Left ventricle myocardium inferior (tissue), 1 donor: ENCODE measurements around the gene LRBA. TPM values are rescaled to one million over a fixed set of nuclear protein-coding genes. Genes with fewer than 3 reads are reported as not detected.
"Not testable (repeated sequence)": the region's sequence is repeated elsewhere in the genome, so short reads cannot be mapped to it uniquely, and the experiment has no call there.

Source experiments
- DNase-seq: peaks from one replicate; pipeline ENCODE4 v3.0.0-alpha.2; 2020
- H3K27ac ChIP-seq: fragments of 200-600 bp; replicated peaks from 2 replicates; pipeline ENCODE4 v1.8.0; 2021
- H3K27me3 ChIP-seq: fragments of 200-600 bp; 2 replicates; pipeline ENCODE4 v1.8.0; 2021; ENCODE audit warnings: low read depth
- H3K36me3 ChIP-seq: fragments of 200-600 bp; 2 replicates; pipeline ENCODE4 v1.8.0; 2021
- H3K4me1 ChIP-seq: fragments of 200-600 bp; 2 replicates; pipeline ENCODE4 v1.8.0; 2021
- H3K4me3 ChIP-seq: fragments of 200-600 bp; 2 replicates; pipeline ENCODE4 v1.8.0; 2021; ENCODE audit warnings: mild to moderate bottlenecking, moderate library complexity
- H3K9me3 ChIP-seq: fragments of 200-600 bp; replicated peaks from 2 replicates; pipeline ENCODE4 v1.8.0; 2021
- intact Hi-C: fragments of 100-400 bp; cut with micrococcal nuclease; formaldehyde crosslinking; loops from one replicate; pipeline ENCODE4 v1.11.0; 2022
- total RNA-seq: library from RNA; stranded (reverse); fragmentation: NEBNext Ultra II Directional; extraction: Animal tissue kit (Norgen Biotek cat#: 25700); gene quantifications from one replicate; pipeline ENCODE4 v1.2.1, GENCODE V29; 2021
- TF ChIP-seq, protein P1 (sequence below): fragments of 200-600 bp; IDR thresholded peaks from 2 replicates; pipeline ENCODE4 v1.8.0; 2021; ENCODE audit warnings: antibody characterized with exemption, mild to moderate bottlenecking, borderline replicate concordance
- donor health status: DM: no; HTN: yes; CAD: no; lungs with severe emphysema.

LRBA gene
- total RNA-seq, 1 donor from 2014 or later, result 19.1 TPM

DNA sequence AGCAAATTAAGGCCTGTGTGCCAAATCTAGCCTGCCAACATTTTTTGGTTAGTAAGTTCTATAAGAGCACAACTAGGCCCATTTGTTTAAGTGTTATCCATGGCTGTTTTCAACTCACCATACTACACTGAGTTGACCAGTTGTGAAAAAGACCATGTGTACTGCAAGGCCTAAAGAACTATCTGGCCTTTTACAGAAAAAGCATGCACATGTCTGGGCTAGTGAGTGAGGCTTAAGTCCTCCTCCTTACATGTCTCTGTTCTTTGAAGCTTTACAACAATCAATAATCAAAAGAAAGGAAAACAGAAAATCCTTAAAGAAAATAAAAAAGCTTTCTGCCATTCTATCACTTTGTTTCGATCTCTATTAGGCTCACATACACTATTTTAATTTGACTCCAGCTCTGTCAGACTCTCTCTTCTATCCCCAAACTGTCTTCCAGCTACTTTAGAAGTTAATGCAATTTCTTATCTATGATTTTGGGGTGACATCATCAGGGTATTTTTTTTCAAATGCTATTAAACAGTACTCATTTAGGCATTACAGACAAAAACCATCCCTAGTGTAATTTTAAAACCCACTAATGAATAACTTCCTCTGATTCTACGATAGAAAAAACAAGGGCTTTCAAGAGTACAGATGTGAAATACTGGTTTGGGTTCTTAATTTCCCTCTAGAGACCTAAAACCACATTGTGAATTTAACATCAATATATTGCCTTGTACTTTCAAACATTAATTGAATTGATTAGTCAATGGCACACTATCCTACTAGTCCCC lies 271.3 kb downstream of the LRBA start:
- Histone ChIP-seq H3K27ac (no peak overlapping the region), H3K36me3 (no peaks in the 10 kb centered on the region), H3K4me3 (no peak overlapping the region), H3K9me3 (peaks cover 17% of the 10 kb centered on the region), H3K27me3 (no peaks in the 10 kb centered on the region), H3K4me1 (no peaks in the 10 kb centered on the region)
- TF ChIP-seq, protein P1, sequence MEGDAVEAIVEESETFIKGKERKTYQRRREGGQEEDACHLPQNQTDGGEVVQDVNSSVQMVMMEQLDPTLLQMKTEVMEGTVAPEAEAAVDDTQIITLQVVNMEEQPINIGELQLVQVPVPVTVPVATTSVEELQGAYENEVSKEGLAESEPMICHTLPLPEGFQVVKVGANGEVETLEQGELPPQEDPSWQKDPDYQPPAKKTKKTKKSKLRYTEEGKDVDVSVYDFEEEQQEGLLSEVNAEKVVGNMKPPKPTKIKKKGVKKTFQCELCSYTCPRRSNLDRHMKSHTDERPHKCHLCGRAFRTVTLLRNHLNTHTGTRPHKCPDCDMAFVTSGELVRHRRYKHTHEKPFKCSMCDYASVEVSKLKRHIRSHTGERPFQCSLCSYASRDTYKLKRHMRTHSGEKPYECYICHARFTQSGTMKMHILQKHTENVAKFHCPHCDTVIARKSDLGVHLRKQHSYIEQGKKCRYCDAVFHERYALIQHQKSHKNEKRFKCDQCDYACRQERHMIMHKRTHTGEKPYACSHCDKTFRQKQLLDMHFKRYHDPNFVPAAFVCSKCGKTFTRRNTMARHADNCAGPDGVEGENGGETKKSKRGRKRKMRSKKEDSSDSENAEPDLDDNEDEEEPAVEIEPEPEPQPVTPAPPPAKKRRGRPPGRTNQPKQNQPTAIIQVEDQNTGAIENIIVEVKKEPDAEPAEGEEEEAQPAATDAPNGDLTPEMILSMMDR, result no peak
- no peak for DNase-seq
- intact Hi-C loops, result no loop called here

DNA sequence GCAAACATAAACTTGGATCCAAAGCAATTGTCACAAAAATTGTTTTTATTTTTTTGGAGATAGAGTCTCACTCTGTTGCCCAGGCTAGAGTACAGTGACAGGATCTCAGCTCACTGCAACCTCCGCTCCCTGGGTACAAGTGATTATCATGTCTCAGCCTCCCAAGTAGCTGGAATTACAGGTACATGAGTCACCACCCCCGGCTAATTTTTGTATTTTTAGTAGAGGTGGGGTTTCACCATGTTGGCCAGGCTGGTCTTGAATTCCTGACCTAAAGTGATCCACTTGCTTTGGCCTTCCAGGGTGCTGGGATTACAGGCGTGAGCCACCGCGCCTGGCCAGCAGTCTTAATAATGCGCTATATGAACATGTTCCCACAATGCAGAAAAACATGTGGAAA lies 272.2 kb downstream of the LRBA start:
- H3K36me3 ChIP-seq, DNase-seq, intact Hi-C loops, H3K27ac ChIP-seq, H3K4me3 ChIP-seq, H3K27me3 ChIP-seq, H3K4me1 ChIP-seq: not testable (repeated sequence)
- H3K9me3 ChIP-seq, result peaks cover 17% of the 10 kb centered on the region

DNA sequence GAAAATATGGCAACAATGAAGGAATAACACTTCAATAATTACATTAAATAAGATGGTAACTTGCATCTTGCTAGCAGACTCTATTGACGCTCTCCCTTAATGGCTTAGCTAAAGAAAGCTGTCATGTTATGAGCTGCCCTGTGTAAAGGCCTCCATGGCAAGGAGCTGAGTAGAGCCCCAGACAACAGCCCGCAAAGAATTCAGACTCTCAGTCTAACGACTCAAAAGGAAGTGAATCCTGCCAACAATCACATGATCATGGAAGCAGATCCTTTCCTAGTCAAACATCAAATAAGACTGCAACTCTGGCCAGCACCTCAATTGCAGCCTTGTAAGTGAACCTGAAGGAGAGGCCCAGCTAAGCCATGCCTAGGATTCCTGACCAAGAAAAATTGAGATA lies 275.5 kb downstream of the LRBA start:
- no peaks in the 10 kb centered on the region for H3K36me3 ChIP-seq
- intact Hi-C loops, result no loop called here
- DNase-seq, result no peak

DNA sequence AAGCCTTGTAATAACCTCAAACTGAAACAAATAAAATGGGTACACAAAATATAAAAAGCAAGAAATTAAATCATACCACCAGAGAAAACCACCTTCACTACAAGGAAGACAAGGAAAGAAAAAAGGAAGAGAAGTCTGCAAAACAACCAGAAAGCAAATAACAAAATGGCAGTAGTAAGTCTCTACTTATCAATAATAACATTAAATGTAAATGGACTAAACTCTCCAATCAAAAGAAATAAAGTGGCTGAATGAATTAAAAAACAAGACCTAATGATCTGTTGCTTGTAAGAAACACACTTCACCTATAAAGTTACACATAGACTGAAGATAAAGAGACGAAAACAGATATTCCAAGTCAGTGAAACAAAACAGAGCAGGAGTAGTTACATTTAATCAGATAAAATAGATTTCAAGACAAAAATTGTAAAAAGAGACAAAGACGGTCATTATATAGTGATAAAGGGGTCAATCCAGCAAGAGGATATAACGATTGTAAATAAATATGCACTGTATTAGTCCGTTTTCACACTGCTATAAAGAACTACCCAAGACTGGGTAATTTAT lies 289.0 kb downstream of the LRBA start:
- peaks cover 31% of the 10 kb centered on the region for H3K36me3 ChIP-seq
- peaks cover 29% of the 10 kb centered on the region for H3K9me3 ChIP-seq
- intact Hi-C loops, result no loop called here
- no peaks in the 10 kb centered on the region for H3K27me3 ChIP-seq
- no peak overlapping the region for H3K27ac ChIP-seq
- peaks cover 18% of the 10 kb centered on the region for H3K4me1 ChIP-seq
- TF ChIP-seq, protein P1, result no peak
- no peak overlapping the region for H3K4me3 ChIP-seq
- no peak for DNase-seq

More for the DNA sequence above, 275.5 kb downstream of the LRBA start:
- H3K27me3 ChIP-seq, result no peaks in the 10 kb centered on the region
- H3K4me3 ChIP-seq, result no peak overlapping the region
- no peaks in the 10 kb centered on the region for H3K4me1 ChIP-seq
- no peak overlapping the region for H3K27ac ChIP-seq
- TF ChIP-seq, protein P1, result no peak
- peaks cover 17% of the 10 kb centered on the region for H3K9me3 ChIP-seq

DNA sequence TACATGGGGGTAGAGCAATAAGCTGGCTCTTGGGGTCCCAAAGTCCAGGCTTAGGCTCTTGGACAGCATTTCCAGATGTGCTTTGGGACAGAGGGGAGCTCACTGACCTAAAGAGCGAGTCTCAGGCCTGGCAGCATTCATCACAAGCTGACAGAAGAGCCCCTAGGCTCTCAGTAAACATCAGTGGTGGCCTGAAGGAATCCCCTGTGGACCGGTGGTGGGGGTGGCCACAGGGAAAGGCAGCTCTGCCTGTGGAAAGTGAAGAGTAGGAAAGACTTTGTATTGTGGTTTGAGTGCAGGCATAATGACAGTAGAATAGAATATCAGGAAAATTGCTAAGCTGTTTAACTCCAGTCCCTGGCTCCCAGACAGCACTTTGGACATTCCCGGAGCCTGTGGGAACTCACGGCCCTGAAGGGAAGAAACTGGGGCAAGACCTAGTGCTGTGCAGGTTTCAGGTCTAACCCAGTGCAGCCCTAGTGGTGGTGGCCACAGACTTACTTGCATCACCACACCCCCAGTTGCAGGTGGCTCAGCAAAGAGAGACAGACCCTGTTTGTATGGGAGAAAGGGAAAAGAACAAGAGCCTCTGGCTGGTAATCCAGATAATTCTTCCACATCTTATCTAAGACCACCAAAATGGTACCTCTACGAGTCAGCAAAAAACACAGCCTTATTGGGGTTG lies 291.2 kb downstream of the LRBA start:
- peaks cover 23% of the 10 kb centered on the region for H3K4me1 ChIP-seq
- DNase-seq, result no peak
- no peaks in the 10 kb centered on the region for H3K27me3 ChIP-seq
- intact Hi-C loops, result no loop called here
- H3K27ac ChIP-seq, result peak overlapping the region; percentile 82
- H3K9me3 ChIP-seq, result peaks cover 20% of the 10 kb centered on the region
- H3K4me3 ChIP-seq, result no peak overlapping the region
- peaks cover 15% of the 10 kb centered on the region for H3K36me3 ChIP-seq
- TF ChIP-seq, protein P1, result no peak

DNA sequence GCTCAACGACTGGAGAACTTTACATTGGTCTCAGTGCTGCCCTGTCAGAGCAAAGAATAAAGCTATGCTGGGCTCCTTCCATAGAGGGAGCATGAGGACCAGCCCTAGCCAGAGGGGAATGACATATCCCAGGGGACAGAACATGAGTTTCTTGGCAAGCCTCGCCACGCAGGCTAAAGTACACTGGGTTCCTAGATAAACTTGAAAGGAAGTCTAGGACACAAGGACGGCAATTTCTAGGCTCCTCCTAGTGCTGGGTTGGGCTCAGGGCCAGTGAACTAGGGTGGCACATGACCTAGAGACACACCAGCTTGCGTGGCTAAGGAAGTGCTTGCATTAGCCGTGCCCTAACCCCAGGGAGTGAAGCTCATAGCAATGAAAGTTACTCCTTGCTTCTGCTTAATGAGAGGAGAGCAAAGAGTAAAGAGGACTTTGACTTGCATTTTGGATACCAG lies 292.1 kb downstream of the LRBA start:
- H3K27ac ChIP-seq, result peak overlapping the region; percentile 82
- peak; percentile 88 for DNase-seq

More for the DNA sequence above, 292.1 kb downstream of the LRBA start:
- intact Hi-C loops, result no loop called here
- Histone ChIP-seq H3K4me1 (peaks cover 23% of the 10 kb centered on the region), H3K9me3 (peaks cover 20% of the 10 kb centered on the region), H3K4me3 (no peak overlapping the region), H3K27me3 (no peaks in the 10 kb centered on the region), H3K36me3 (peaks cover 15% of the 10 kb centered on the region)
- TF ChIP-seq, protein P1, result peak; percentile 71
